Smooth muscle cell (in vitro differentiated cells): ENCODE results near the gene POLR2M. TPM values are rescaled to one million over a fixed set of nuclear protein-coding genes. Genes with fewer than 3 reads are reported as not detected.

Experiments
- DNase-seq: peaks from one replicate; lab custom pipeline; 2025; ENCODE audit not compliant: unreplicated experiment; lab: John Stamatoyannopoulos, UW
- H2AFZ ChIP-seq: fragments of 200-600 bp; sonication (generic); 2 replicates; pipeline ENCODE4 v1.6.0; 2016; ENCODE audit warnings: antibody characterized with exemption, low read depth, mild to moderate bottlenecking
- H3F3A ChIP-seq: fragments of 200-600 bp; sonication (generic); 2 replicates; pipeline ENCODE4 v1.6.0; 2017; ENCODE audit warnings: antibody characterized with exemption, low read depth
- H3K27ac ChIP-seq: fragments of 200-600 bp; sonication (generic); 2 replicates; pipeline ENCODE4 v1.5.1; 2016; ENCODE audit warnings: low read depth, mild to moderate bottlenecking
- H3K27me3 ChIP-seq: fragments of 200-600 bp; sonication (generic); 2 replicates; pipeline ENCODE4 v1.6.1; 2016; ENCODE audit warnings: low read depth, mild to moderate bottlenecking
- H3K36me3 ChIP-seq: fragments of 200-600 bp; sonication (generic); 2 replicates; pipeline ENCODE4 v1.5.1; 2016; ENCODE audit warnings: low read depth
- H3K4me1 ChIP-seq: fragments of 200-600 bp; sonication (generic); 2 replicates; pipeline ENCODE4 v1.5.1; 2016; ENCODE audit warnings: low read depth
- H3K4me2 ChIP-seq: fragments of 200-600 bp; sonication (generic); 2 replicates; pipeline ENCODE4 v1.6.0; 2016; ENCODE audit warnings: mild to moderate bottlenecking
- H3K4me3 ChIP-seq: fragments of 200-600 bp; sonication (generic); 2 replicates; pipeline ENCODE4 v1.5.1; 2016; ENCODE audit warnings: mild to moderate bottlenecking
- H3K79me2 ChIP-seq: fragments of 200-600 bp; sonication (generic); 2 replicates; pipeline ENCODE4 v1.6.0; 2016; ENCODE audit warnings: low read depth, mild to moderate bottlenecking
- H3K9ac ChIP-seq: fragments of 200-600 bp; sonication (generic); 2 replicates; pipeline ENCODE4 v1.6.0; 2016; ENCODE audit warnings: low read depth
- H3K9me3 ChIP-seq: fragments of 200-600 bp; sonication (generic); replicated peaks from 2 replicates; pipeline ENCODE4 v1.5.1; 2016; ENCODE audit warnings: low read depth
- H4K20me1 ChIP-seq: fragments of 200-600 bp; sonication (generic); 2 replicates; pipeline ENCODE4 v1.6.0; 2016; ENCODE audit warnings: low read depth
- WGBS: methylation state at CpG from one replicate; pipeline ENCODE4 v1.1.7; 2016; ENCODE audit warnings: low lambda C conversion rate; 5-methylcytosine and 5-hydroxymethylcytosine counted together
- polyA plus RNA-seq: library from polyadenylated mRNA; unstranded; fragments of >200 nt; fragmentation: Nextera tagmentation; extraction: Ambion mirVana; gene quantifications from 2 replicates; pipeline ENCODE4 v1.2.1, GENCODE V29; 2016
- total RNA-seq: library from RNA; depleted of rRNA; stranded (reverse); fragments of >200 nt; gene quantifications from 2 replicates; pipeline ENCODE4 v1.2.3, GENCODE V29; 2014
- TF ChIP-seq, protein P1 (sequence below): fragments of 200-600 bp; sonication (generic); IDR thresholded peaks from 2 replicates; pipeline ENCODE4 v1.5.1; 2017; ENCODE audit warnings: borderline replicate concordance, mild to moderate bottlenecking, antibody characterized with exemption; ENCODE audit not compliant: insufficient read depth, poor library complexity, severe bottlenecking

POLR2M gene
- total and polyA plus RNA-seq, 2 experiments from 2014 or later, result 23.9 to 49.8 TPM

GRCh38 chr15:57691082-57691481 is 15.4 kb upstream of the POLR2M start:
- Histone ChIP-seq H4K20me1 (no peaks in the 10 kb centered on the region), H3F3A (no peaks in the 10 kb centered on the region), H3K27ac (no peak overlapping the region)

GRCh38 chr15:57692709-57693108 is 13.8 kb upstream of the POLR2M start:
- Histone ChIP-seq H3K4me2 (no peak overlapping the region), H3K27me3 (no peaks in the 10 kb centered on the region), H2AFZ (no peak overlapping the region), H3K79me2 (no peaks in the 10 kb centered on the region), H3K4me1 (no peaks in the 10 kb centered on the region), H3K27ac (no peak overlapping the region), H3F3A (no peaks in the 10 kb centered on the region), H3K9me3 (no peaks in the 10 kb centered on the region), H3K9ac (no peak overlapping the region), H3K36me3 (no peaks in the 10 kb centered on the region), H3K4me3 (no peak overlapping the region), H4K20me1 (no peaks in the 10 kb centered on the region)
- DNase-seq, result no peak
- WGBS, result 92% methylated on average over 1 of the region's 1 CpG
- TF ChIP-seq, protein P1, sequence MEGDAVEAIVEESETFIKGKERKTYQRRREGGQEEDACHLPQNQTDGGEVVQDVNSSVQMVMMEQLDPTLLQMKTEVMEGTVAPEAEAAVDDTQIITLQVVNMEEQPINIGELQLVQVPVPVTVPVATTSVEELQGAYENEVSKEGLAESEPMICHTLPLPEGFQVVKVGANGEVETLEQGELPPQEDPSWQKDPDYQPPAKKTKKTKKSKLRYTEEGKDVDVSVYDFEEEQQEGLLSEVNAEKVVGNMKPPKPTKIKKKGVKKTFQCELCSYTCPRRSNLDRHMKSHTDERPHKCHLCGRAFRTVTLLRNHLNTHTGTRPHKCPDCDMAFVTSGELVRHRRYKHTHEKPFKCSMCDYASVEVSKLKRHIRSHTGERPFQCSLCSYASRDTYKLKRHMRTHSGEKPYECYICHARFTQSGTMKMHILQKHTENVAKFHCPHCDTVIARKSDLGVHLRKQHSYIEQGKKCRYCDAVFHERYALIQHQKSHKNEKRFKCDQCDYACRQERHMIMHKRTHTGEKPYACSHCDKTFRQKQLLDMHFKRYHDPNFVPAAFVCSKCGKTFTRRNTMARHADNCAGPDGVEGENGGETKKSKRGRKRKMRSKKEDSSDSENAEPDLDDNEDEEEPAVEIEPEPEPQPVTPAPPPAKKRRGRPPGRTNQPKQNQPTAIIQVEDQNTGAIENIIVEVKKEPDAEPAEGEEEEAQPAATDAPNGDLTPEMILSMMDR, result no peak

More at GRCh38 chr15:57691082-57691481, 15.4 kb upstream of the POLR2M start:
- DNase-seq, result no peak
- H3K4me3 ChIP-seq, result no peak overlapping the region
- no peak overlapping the region for H2AFZ ChIP-seq
- H3K9me3 ChIP-seq, result no peaks in the 10 kb centered on the region
- TF ChIP-seq, protein P1, result no peak
- no peaks in the 10 kb centered on the region for H3K36me3 ChIP-seq
- H3K9ac ChIP-seq, result no peak overlapping the region
- 33% methylated on average over 1 of the region's 1 CpG for WGBS
- H3K79me2 ChIP-seq, result no peaks in the 10 kb centered on the region
- no peak overlapping the region for H3K4me2 ChIP-seq
- H3K4me1 ChIP-seq, result peaks cover 5% of the 10 kb centered on the region
- no peaks in the 10 kb centered on the region for H3K27me3 ChIP-seq

DNA sequence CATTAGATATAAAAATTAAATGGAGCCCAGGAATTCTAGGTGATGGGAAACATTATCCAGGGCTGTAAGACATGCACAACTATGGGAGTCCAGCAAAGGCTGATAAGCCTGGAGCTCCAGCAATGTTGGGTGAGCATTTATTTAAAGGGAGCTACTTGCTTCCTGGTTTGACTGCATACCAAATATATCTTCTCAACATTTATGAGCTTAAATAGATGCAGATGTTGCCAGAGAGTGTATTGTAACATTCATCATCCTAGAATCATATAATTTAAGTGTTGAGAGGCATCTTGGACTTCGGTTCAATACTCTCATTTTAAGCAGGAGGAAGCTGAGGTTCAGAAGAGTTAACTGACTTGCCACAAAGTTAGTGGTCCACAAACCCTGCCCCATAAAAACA is 12.2 kb upstream of the POLR2M start:
- Histone ChIP-seq H3K9ac (no peak overlapping the region), H3K27me3 (no peaks in the 10 kb centered on the region), H4K20me1 (no peaks in the 10 kb centered on the region), H3K9me3 (no peaks in the 10 kb centered on the region), H3K4me1 (no peaks in the 10 kb centered on the region), H3K27ac (no peak overlapping the region), H3K79me2 (no peaks in the 10 kb centered on the region), H3F3A (no peaks in the 10 kb centered on the region), H3K36me3 (no peaks in the 10 kb centered on the region), H3K4me3 (no peak overlapping the region), H2AFZ (peak overlapping the region; percentile 0), H3K4me2 (no peak overlapping the region)
- TF ChIP-seq, protein P1, result no peak
- no peak for DNase-seq
- 30% methylated on average over 1 of the region's 1 CpG for WGBS

DNA sequence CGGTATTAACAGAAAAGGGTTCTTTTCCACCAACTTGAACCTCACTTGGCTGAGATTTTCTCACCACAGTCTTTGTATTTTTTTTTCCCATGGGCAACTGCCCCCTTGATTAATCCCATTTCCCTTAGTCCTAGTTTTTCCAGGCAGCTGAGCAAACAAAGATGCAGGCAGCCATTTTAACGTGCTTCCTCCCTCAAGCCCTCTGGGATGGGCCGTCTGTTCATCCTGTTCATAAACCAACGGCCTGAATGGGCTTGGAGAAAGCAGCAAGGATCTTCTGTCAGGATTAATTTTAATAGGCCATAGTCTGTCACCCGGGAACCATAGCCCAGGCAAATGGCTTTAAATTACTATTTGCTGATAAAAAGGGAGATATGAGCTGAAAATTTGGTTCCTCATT is 10.4 kb upstream of the POLR2M start:
- no peak overlapping the region for H3K9ac ChIP-seq
- TF ChIP-seq, protein P1, result no peak
- DNase-seq, result no peak
- no peaks in the 10 kb centered on the region for H3K27me3 ChIP-seq
- no peak overlapping the region for H3K4me3 ChIP-seq
- no peaks in the 10 kb centered on the region for H3K79me2 ChIP-seq
- H3K27ac ChIP-seq, result no peak overlapping the region
- H3K9me3 ChIP-seq, result no peaks in the 10 kb centered on the region
- no peaks in the 10 kb centered on the region for H3K4me1 ChIP-seq
- H2AFZ ChIP-seq, result peak overlapping the region; percentile 77
- 39% methylated on average over 5 of the region's 5 CpGs for WGBS
- H3F3A ChIP-seq, result no peaks in the 10 kb centered on the region
- no peaks in the 10 kb centered on the region for H3K36me3 ChIP-seq
- no peak overlapping the region for H3K4me2 ChIP-seq
- H4K20me1 ChIP-seq, result no peaks in the 10 kb centered on the region
